ENCODE measurements around the gene CPXM2.
"Not testable (repeated sequence)": the region's sequence is repeated elsewhere in the genome, so short reads cannot be mapped to it uniquely, and the experiment has no call there.

CPXM2 gene

GRCh38 chr10:123746061-123746460, 145.5 kb downstream of the CPXM2 start:
- in situ Hi-C loops (cut with MboI; ENCODE audit: low pct_unique_long_range_greater_than_20kb, low sequenced_read_pairs, unreplicated experiment): no loop called here
- DNase-seq (ENCODE audit: low spot score): no peak
- TF ChIP-seq, protein P1, sequence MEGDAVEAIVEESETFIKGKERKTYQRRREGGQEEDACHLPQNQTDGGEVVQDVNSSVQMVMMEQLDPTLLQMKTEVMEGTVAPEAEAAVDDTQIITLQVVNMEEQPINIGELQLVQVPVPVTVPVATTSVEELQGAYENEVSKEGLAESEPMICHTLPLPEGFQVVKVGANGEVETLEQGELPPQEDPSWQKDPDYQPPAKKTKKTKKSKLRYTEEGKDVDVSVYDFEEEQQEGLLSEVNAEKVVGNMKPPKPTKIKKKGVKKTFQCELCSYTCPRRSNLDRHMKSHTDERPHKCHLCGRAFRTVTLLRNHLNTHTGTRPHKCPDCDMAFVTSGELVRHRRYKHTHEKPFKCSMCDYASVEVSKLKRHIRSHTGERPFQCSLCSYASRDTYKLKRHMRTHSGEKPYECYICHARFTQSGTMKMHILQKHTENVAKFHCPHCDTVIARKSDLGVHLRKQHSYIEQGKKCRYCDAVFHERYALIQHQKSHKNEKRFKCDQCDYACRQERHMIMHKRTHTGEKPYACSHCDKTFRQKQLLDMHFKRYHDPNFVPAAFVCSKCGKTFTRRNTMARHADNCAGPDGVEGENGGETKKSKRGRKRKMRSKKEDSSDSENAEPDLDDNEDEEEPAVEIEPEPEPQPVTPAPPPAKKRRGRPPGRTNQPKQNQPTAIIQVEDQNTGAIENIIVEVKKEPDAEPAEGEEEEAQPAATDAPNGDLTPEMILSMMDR (IDR thresholded peaks at IDR 0.05; ENCODE audit: extremely low read depth, insufficient read depth, missing control alignments): no peak

DNA sequence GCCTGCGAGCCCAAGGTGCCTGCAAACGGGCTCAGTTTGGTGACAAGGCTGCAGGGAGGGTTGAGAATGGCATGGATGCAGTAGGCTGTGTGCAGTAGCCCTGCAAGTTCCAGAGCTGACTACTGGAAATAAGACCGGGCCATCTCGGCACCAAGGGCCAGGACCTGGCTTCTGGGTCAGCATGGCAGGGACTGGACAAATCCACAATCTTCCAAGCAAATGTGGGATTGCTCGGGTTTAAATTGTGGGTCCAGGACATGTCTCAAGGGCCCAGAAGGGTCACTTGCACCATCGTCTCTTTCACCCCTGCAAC, 147.4 kb downstream of the CPXM2 start:
- TF ChIP-seq, protein P1 (IDR thresholded peaks at IDR 0.05; ENCODE audit: extremely low read depth, insufficient read depth, missing control alignments): no peak
- no peak for DNase-seq (ENCODE audit: low spot score)
- in situ Hi-C loops (cut with MboI; ENCODE audit: low pct_unique_long_range_greater_than_20kb, low sequenced_read_pairs, unreplicated experiment): no loop called here

DNA sequence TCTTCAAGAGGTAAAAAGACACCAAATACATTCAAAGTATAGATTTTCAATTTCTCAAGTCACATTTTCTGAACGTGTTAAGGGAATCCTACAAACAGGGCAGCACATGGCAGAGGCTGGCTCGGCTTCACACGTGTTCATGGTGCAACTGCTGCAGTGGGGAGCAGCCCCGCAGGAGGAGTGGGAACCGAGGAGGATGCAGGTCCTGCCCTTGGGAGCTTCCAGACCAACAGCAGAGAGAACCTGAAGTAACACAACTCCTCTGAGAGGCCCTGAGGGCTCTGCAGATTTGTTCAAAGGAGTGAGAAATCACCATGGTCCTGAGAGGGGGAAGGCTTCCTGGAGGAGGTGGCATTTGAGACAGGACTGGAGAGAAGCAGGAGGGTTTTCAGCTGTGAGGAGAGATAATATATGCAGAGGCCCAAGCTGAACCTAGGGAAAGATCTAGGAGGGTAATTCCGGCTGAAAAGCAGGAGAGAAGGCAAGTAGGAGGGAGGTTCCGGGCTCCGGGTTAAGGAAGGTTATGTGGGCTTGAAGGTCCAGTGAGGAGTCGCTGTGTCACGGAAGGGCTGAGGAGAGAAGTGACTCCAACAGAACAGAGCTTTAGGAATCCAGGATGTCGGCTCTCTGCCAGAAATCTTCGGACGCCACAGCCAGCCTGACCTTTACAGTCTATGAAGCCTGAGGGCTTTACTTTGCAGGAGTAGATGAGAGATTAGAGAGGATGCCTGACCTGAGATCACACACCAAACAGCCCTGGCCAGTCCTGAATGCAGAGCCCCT, 148.0 kb downstream of the CPXM2 start:
- in situ Hi-C loops (cut with MboI; ENCODE audit: low pct_unique_long_range_greater_than_20kb, low sequenced_read_pairs, unreplicated experiment): no loop called here
- TF ChIP-seq, protein P1 (IDR thresholded peaks at IDR 0.05; ENCODE audit: extremely low read depth, insufficient read depth, missing control alignments): no peak
- no peak for DNase-seq (ENCODE audit: low spot score)

DNA sequence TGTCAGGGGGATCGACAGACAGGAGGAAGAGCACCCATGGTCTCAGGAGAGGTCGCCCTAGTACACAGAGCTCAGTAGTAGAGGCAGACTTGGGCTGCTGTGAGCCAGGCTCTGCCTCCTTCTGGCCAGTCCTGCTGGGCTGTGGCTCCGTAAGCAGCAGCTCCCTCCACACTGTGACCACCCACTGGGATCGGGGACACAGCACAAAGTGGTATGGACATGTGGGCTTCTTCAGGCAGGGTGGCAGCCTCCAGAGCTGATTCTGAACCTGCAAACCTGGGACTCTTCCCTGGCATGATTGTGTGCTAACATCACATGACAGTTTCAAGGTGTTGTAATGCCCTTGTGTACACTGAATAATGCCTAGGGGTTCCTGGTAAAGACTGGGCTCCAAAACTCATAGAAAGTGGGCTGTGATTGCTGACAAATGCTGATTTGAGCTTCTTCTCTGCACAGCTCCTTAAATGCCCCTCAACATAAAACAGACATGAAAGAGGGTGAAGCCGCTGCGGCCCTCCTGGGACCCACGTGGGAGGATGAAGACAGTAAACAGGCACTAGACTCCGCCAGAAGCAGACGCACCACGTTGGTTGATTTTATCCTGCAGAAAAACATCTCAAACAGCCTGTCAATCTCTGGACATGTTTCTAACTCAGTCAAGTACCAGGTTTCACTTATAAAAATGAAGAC, 148.7 kb downstream of the CPXM2 start:
- in situ Hi-C loops (cut with MboI; ENCODE audit: low pct_unique_long_range_greater_than_20kb, low sequenced_read_pairs, unreplicated experiment): no loop called here
- no peak for DNase-seq (ENCODE audit: low spot score)
- TF ChIP-seq, protein P1 (IDR thresholded peaks at IDR 0.05; ENCODE audit: extremely low read depth, insufficient read depth, missing control alignments): no peak

DNA sequence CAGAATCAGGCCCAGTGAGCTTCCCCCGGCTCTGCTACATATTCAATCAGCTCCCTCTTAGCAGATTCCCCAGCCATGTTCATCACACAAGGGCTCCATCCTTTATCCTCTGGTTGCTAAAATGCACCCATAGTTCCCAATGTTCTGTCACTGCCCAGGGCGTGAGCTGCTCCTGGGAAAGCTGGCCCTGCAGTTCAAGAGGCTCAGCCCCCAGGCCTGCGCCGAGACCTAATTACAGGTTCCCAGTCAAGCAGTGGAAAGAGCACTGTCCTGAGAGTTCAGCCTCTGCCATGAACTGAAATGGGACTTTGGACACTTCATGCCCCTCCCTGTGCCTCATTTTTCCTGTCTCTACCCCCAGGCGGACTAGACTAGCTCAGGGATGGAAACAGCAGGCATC, 149.9 kb downstream of the CPXM2 start:
- in situ Hi-C loops (cut with MboI; ENCODE audit: low pct_unique_long_range_greater_than_20kb, low sequenced_read_pairs, unreplicated experiment): no loop called here
- DNase-seq (ENCODE audit: low spot score): no peak
- TF ChIP-seq, protein P1 (IDR thresholded peaks at IDR 0.05; ENCODE audit: extremely low read depth, insufficient read depth, missing control alignments): no peak

- no peak for DNase-seq (ENCODE audit: low spot score)
- TF ChIP-seq, protein P1 (IDR thresholded peaks at IDR 0.05; ENCODE audit: extremely low read depth, insufficient read depth, missing control alignments): no peak
- in situ Hi-C loops (cut with MboI; ENCODE audit: low pct_unique_long_range_greater_than_20kb, low sequenced_read_pairs, unreplicated experiment): no loop called here
Observed at GRCh38 chr10:123741146-123741545, 150.5 kb downstream of the CPXM2 start.

GRCh38 chr10:123736917-123737316, 154.7 kb downstream of the CPXM2 start:
- not testable (repeated sequence) for DNase-seq (ENCODE audit: low spot score)

More at GRCh38 chr10:123736917-123737316, 154.7 kb downstream of the CPXM2 start:
- in situ Hi-C loops (cut with MboI; ENCODE audit: low pct_unique_long_range_greater_than_20kb, low sequenced_read_pairs, unreplicated experiment): not testable (repeated sequence)

Data from GM13977 (cell line).